UCSD-AML1 (cell line): ENCODE measurements around the gene PPIL6.
A peak's percentile ranks its signal among the peaks of the same experiment; 100 is the strongest.
"Not testable (repeated sequence)": the region's sequence is repeated elsewhere in the genome, so short reads cannot be mapped to it uniquely, and the experiment has no call there.

Source experiments
- DNase-seq: peaks from one replicate; lab custom pipeline; 2025; ENCODE audit not compliant: unreplicated experiment; lab: John Stamatoyannopoulos, UW

Gene PPIL6

DNA sequence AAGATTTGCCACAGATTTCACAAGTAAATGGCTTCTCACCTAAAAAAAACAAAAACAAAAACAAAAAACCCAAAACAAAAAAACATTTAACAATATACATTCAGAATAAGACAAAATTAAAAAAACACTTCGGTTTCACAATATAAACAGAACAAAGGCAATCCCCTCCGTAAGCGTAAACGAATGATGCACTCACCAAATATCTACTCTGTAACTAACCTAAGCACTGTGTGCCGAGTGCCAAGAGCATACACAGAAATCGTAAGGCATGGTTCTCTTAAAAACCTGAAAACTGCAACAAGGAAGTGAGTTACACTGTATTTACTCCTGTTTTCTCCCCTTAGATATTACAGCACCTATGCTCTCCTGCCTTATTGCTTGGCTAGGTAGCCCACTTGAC, 27.3 kb upstream of the PPIL6 start:
- no peak for DNase-seq

DNA sequence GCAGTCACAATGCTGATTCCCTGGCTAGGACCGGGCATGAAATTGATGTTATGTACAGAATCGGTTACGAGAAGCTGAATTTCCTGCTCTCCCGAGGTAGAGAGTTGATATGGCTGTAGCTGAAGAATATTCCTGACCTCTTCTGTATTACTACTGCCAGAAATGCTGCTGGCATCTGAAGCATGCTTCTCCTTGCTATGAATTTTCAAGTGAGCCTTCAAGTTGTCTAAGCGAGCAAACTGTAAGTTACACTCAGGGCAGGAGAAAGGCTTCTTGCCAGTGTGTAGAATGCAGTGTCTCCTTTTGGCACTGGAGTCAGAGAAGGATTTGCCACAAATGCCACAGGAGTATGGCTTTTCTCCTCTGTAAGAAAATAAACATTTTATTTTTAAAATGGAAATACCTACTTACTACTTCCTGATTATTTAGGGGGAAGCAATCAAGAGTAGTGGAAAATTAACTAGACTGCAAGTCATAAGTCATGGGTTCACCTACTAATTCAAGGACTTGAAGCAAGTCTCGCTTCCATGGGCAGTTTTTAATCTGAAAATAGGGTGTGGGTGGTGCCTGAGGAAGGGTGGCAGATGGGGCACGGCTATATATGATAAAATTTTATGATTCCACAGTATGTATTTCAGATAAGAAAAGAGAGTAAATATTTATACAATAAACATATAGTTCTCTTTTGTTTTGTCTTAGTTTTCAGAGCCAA, 25.9 kb upstream of the PPIL6 start:
- DNase-seq = no peak

DNA sequence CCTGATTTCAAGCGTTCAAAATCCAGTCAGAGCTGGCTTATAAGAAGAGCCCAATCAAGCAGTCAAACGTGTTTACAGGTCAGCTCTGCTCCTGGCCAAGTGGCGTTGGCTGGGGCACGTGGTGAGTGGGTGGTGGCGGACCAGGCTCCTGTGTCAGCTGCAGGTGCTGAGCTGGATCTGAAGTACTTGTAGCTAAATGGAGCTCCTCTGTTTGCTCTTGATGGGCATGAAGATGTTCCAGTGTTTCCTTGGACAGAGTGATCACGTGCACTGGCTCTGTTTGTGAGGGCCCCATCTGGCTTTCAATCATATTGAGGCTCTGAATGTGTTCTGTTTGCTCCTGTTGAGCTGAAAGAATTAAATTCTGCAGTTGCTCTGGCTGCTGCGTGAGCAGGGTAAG, 25.3 kb upstream of the PPIL6 start:
- DNase-seq = no peak

DNA sequence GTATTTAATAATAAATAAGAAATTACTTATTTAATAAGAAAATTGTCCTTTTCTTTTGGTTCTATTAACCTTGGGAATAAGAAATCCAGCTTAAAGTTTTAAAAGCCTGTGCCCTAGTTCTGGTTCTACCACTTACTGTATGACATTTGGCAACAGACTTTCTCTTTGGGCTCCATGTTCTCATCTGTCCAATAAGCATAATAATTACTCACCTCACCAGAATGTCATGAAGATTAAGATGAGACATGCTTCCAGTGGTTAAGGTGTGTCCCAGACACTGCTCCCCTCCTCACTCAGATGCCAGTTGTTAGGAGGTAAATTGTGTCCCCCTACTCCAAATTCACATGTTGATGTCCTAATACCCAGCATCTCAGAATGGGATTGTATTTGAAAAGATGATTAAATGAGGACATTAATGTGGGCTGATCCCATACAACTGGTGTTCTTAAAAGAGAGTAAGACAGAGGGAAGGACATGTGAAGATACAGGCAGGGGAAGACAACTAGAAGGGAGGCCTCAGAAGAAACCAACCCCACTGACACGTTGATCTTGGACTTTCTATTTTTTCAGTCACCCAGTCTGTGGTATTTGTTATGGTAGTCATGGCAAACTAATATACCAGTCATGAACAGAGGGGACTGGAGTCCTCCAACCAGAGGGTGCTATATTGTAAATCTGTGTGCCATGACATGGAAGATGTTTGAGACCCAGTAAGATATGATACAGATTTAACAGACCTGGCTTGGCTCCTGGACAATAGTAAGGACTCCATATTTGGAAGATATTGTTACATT, 21.5 kb upstream of the PPIL6 start:
- DNase-seq = no peak

DNA sequence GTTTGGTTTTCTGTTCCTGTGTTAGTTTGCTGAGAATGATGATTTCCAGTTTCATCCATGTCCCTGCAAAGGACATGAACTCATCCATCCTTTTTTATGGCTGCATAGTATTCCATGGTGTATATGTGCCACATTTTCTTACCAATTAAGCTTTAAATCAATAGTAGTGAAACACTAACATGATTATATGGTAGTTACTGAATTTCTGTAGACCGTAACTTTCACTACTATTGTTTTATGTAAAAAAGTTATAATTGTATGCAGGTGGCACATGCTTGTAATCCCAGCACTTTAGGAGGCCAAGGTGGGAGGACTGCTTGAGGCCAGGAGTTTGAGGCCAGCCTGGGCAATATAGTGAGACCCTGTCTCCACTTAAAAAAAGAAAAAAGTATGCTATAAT, 20.8 kb upstream of the PPIL6 start:
- not testable (repeated sequence) for DNase-seq

DNA sequence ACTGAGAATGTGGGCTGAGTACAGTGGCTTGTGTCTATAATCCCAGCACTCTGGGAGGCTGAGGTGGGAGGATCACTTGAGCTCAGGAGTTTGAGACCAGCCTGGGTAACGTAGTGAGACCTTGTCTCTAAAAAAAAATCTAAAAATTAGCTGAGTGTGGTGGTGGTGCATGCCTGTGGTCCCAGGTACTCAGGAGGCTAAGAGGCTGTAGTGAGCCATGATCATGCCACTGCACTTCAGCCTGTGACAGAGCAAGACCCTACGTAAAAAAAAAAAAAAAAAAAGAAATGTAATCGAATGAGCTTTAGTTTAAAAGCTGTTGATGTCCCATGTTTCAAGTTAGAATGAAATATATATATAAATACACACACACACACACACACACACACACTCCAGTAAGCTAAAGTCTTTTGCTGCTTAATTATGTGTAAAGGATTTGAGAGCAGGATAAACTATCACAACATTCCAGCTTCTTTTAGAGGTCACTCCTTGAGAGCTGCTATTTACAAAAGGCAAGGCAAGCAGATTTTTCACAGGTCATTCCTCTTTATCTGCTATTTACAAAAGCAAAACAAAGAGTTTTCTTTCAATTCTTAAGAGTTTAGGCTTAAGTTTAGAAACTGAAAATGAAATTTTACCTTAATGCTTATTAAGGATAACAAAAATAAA, 19.9 kb upstream of the PPIL6 start:
- no peak for DNase-seq

DNA sequence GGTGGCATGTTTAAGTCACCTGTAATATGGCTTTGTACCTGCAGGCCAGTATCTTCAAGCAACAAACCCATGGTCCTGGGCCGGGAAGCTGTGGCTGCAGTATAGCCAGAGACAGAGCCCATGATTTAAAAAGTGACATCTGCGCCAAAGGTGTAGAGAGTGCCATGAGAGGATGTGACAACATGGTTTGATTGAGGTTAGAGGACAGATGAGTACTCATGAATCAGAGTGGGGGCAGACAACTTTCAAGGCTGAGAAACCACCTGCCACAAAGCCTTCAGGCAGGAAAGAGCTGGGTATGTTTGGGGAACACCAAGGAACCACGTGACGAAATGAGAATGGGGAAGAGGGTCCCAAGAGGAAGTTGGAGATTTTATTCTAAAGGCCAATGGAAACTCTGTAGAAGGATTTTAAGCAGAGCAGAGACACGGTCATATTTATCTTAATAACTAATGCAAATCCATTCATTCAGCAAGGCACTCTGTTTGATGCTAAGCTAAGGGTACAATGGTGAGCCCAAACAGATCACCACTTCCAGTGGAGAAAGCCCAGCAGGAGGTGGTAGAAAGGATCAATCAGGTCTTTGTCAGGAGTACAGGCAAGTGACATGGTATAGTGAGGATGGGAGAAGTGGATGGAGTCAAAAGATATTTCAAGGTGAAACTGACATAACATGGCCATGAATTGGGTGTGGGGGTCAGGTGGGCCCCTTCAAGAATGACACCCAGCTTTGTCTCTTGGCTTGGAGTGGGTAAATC, 18.5 kb upstream of the PPIL6 start:
- DNase-seq = no peak

DNA sequence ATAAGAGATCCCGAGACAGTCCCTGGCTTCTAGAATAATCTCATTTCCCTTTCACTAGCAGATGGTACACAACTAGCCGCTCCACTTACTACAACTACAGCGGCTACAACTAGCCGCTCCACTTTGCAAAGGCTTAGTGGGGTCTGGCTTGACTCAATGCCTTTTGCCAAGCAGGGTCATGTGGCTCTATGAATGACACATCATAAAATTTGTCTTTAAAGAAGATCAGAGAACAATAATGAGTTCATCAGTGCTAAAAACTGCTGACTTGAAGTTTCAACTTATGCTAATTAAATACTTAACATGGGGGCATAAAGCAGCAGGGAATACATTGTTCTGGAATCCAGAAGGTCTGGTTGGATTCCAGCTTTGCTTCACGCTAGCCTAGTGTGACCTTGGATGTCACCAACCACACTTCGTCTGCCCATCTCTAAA, 17.2 kb upstream of the PPIL6 start:
- DNase-seq = no peak

DNA sequence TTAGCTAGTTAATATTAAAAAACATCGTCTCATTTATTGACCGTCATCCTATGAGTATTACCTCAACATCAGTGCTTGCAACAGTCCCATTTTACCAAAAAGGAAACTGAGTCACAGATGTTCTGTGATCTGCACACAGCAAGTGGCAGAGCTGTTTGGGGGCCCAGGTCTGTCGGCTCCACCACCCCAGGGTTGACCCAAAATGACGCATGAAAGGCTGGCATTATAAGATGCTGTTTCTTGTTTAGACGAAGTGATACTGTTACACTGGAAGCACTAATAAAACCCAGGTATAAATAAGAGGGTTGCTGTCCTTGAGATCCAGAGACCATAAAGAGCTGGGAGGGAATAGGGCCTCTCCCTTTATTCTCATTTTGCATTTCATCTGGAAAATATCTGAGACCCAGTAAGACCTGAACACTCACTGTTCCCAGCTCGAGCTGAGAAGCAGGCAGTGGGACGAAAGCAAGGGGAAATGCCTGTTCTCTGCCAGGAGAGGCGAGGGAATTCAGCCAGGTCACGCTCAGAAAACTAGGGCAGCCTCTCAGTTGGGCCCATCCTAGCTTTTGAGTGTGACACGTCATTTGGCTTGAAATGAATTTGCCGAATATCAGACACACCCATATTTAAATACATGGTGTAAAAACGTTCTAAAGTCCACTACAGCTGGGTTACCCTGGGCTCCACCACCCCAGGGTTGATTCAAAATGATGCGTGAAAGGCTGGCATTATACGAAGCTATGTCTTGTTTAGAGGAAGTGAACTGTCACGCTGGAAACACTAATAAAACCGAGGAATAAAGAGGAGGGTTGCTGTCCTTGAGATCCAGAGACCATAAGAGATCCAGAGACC, 16.5 kb upstream of the PPIL6 start:
- DNase-seq = no peak

DNA sequence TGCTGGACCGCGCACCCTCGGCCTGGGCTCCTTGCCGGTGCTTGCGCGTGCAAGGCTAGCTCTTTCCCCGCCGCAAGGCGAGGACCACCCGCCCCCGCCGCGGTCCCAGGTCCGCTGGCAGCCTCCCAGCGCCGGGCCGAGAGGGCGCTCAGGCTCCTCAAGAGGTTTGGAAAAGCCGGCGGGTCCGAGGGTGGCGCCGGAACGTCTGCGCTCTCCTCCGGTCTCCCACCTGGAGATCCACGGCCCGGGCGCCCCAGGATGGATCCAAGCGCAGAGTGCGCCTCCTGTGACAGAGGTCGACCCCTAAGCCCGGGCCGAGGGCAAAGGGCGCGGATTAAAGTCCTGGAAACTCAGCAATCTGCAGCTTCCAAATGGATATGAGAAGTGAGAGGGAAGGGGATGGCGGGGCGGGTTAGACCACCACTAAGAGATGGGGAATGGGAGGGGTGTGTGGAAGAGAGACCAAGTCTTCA, 15.7 kb upstream of the PPIL6 start:
- no peak for DNase-seq

DNA sequence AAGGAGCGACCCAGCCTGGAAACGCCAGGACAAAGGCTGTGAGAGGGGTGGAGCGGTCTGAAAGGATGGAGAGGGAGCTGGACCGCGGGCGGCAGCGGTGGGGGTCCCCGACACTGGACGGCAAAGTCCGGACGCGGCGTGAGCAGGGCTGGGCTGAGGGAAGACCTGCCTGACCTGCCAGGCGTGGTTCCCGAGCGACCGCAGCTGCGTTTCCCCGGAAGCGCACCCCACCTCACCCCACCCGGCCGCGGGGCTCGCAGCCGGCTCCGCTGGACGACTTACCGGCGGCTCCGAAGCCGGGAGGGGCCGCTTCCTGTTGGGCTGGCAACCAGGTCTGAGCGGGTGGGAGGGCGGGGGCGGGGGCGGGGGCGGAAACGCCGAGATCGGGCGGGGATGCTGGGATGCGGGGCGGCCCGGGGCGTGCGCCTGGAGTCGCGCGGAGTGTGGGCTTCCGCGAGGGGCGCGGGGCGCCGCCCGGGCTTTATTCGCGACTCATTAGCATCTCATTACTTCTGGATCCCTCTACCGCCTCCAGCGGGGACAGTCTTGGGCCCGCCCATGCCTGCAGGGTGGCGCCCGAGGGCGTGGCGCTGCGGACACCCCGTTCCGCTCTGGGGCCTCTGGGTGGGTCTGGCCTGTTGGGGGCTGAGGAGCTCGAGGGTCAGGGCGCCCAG, 15.1 kb upstream of the PPIL6 start, which contains the start of gene MICAL1:
Gene MICAL1, minus strand, starts transcription at position 336 of the 674 bp plus-strand sequence. CDS start 1,576 bp downstream, outside the sequence.
- DNase-seq = peak; percentile 71

DNA sequence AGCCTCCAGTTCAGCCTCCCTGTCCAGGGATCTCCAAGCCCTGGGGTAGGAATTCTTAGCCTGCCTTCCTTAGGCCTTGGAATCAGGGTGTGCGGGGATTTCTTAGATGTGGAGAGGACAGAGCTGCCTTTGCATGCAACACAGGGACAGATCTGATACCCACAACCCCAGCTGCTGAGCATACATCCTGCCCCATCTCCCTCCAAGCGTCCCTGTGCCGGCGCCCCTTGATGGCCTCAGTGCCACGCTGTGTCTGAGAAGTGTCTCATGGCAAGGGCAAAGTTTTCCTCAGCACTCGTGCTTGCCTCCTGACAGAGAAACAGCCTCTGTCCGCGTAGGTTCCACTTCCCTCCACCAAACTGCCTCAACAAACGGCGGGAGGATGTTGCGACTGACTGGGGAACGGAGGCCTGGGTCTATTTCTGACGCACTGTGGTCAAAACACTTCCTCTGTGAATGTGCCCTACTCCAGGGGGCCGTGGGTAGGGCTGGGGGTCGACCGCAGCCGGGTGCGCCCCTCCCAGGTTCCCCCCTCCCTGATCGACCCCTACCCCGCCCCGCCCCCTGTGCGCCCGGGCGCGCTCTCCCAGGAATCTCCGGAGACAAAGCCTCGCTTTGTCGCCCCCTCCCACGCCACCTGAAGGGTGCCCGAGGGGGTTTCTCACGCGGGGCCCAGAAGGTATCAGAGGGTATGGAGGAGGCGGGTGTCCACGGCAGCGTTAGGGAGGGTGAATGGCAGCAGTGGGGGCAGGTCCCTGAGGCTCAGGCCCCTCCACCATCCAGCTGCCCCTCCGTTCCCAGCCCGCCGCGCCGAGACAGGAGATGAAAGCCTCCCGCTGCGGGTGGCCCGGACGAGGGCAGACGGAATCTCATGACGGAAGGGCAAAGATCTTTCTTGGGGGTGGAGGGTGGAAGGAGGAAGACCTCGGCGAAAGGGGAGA, 14.3 kb upstream of the PPIL6 start:
- DNase-seq = peak; percentile 74

DNA sequence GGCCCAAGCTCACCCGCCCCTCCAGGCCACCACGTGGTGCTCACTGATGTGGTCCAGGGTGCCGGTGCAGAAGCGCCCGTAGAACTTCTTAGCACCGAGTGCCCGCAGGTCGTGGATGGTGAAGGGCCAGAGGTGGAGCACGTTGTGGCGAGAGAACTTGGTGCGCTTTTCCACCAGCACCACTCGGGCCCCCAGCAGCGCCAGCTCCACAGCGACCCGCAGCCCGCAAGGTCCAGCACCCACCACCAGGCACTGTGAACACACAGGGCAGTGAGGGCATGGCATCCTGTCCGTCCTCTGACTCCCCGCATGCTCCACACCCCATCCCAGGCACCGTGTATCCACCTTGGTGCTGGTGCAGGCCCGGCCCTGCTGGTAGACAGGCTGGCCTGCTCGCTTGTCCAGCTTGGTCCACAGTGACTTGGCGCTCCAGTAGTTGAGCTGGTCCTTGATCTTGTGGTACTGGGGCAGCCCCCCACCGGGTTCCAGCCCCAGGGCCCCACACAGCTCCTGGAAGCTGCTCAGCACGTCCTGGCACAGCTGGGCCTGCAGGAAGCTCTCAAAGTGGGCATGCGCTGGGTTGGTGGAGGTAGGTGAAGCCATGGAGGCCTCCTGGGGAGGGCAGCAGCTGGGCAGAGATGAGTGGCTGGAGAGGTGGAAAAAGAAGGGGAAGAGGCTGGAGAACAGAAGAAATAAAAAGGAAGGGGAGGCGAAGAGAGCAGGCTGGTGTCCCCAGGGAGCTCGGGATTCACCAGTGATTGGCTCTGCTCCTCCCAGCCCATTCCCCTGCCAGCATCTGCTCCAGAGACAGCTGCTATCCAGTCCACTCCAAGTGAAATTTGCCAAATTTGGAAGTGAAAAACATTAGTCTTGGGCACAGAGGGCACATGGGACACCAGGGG, 13.4 kb upstream of the PPIL6 start:
- DNase-seq = no peak

DNA sequence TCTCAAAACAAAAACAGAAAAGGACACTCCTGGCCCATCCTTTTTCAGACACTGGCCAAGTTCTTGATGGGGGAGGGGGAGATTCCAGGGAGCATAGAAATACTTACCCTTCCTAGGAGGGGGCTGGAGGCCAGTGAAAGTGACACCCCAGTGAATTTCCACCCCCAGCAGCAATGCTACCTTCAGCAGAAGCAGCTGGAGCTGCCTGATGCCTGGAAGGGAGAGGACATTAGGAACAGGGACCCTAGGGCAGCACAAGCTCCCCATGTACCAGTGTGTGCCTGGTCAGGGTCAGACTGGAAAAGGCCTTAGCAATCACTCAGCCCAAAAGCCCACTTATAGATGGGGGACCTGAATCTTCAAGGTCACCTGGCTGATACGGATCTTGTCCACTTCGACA, 12.7 kb upstream of the PPIL6 start:
- no peak for DNase-seq

DNA sequence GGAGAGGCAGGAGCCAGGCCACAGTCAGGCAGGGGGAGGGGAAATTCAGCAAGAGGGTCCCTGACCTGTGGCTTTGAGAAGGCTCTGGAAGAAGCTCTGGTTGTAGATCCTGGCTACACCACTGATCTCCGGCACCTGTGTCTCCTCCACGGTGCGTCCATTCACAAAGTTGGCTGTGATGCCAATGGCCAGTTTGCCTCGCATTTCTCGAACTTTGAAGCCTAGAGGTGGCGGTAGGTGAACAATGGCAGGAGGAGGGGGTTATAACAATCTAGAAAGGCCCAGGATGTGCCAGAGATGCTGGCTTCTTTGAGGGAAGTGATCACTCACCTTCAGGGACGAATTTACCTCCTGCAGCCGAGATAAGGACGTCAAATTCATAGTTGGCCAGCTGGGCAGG, 11.8 kb upstream of the PPIL6 start:
- DNase-seq = no peak

DNA sequence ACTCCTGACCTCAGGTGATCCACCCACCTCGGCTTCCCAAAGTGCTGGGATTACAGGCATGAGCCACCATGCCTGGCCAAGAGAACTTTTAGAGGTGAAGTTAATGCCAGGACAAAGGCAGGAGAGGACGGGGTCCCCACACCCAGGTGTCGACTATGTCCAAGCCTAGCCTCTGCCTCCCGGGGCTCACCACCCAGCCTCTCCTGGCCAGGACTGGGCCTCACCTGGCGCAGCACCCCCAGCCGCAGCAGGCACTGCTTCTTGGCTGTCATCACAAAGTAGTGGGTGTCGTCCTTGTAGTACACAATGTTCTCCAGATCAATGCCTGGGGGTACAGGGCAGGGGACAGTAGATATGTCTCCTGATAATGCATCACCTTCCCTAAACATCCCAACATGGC, 10.9 kb upstream of the PPIL6 start:
- DNase-seq = no peak

DNA sequence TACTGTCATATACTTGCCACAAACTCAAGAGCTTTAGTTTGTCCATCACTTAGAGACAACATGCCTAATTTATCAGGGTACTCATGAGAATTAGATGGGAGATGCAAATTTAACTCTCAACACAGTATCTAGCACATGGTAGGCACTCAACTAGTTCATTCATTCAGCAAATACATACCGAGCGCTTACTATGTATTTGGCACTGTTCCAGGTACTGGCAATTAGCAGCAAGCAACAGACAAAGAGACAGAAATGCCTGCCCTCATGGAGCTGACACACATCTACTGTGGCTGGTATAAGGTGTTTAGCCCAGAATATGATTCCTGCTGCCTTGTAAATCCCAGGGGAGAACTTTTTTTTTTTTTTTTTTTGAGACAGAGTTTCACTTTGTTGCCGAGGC, 10.4 kb upstream of the PPIL6 start:
- DNase-seq = no peak
